BE2C (cell line): ENCODE measurements around the gene KRTAP1-1.

Experiments
- DNase-seq: peaks from one replicate; pipeline ENCODE4 v3.0.0-alpha.2; 2020
- H3K27me3 ChIP-seq: fragments of 250-450 bp; sonication (Bioruptor Pico); 2 replicates; pipeline ENCODE4 v1.5.1; 2020; ENCODE audit warnings: mild to moderate bottlenecking
- H3K36me3 ChIP-seq: fragments of 250-450 bp; sonication (Bioruptor Pico); 2 replicates; pipeline ENCODE4 v1.5.1; 2020; ENCODE audit warnings: mild to moderate bottlenecking
- H3K4me1 ChIP-seq: fragments of 250-450 bp; sonication (Bioruptor Pico); 2 replicates; pipeline ENCODE4 v1.5.1; 2020
- H3K4me3 ChIP-seq: 2 replicates; pipeline ENCODE4 v1.5.1; 2011; ENCODE audit warnings: low read depth, low read length
- H3K9me3 ChIP-seq: fragments of 250-450 bp; sonication (Bioruptor Pico); 2 replicates; pipeline ENCODE4 v1.5.1; 2020
- TF ChIP-seq, protein P1 (sequence below): IDR thresholded peaks from 2 replicates; pipeline ENCODE4 v1.5.1; 2012; ENCODE audit warnings: mild to moderate bottlenecking, low read depth, low read length

Gene KRTAP1-1

GRCh38 chr17:40993839-40994238, 47.4 kb downstream of the KRTAP1-1 start, which contains the start of gene KRTAP3-3:
Gene KRTAP3-3, minus strand, starts transcription at chr17:40994164. Its CDS starts 67 bp downstream, at chr17:40994097.
- no peaks in the 10 kb centered on the region for H3K36me3 ChIP-seq

DNA sequence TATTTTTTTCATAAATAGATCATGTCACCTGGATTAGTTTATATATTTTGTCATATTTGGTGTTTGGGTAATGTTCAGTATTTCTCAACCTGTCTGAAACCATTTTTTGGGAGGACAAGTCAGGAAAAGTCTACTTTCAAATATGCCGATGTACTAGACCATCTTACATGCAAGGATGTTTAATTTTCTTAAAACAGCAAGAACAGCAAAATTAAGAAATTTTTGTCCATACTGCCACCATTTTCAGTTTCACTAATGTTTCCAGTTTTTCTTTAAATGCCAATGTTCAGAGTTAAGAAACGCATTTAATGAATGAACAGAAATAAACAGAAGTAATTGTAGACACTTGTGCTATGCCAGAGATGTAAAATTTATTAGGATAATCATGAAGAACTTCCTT, 48.2 kb downstream of the KRTAP1-1 start:
- no peak for DNase-seq
- no peak overlapping the region for H3K4me3 ChIP-seq
- H3K4me1 ChIP-seq, result no peaks in the 10 kb centered on the region
- H3K36me3 ChIP-seq, result no peaks in the 10 kb centered on the region
- TF ChIP-seq, protein P1, sequence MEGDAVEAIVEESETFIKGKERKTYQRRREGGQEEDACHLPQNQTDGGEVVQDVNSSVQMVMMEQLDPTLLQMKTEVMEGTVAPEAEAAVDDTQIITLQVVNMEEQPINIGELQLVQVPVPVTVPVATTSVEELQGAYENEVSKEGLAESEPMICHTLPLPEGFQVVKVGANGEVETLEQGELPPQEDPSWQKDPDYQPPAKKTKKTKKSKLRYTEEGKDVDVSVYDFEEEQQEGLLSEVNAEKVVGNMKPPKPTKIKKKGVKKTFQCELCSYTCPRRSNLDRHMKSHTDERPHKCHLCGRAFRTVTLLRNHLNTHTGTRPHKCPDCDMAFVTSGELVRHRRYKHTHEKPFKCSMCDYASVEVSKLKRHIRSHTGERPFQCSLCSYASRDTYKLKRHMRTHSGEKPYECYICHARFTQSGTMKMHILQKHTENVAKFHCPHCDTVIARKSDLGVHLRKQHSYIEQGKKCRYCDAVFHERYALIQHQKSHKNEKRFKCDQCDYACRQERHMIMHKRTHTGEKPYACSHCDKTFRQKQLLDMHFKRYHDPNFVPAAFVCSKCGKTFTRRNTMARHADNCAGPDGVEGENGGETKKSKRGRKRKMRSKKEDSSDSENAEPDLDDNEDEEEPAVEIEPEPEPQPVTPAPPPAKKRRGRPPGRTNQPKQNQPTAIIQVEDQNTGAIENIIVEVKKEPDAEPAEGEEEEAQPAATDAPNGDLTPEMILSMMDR, result no peak
- H3K27me3 ChIP-seq, result peaks cover 22% of the 10 kb centered on the region
- H3K9me3 ChIP-seq, result no peaks in the 10 kb centered on the region

More at GRCh38 chr17:40993839-40994238, 47.4 kb downstream of the KRTAP1-1 start, which contains the start of gene KRTAP3-3:
- H3K4me1 ChIP-seq, result no peaks in the 10 kb centered on the region
- no peaks in the 10 kb centered on the region for H3K9me3 ChIP-seq
- H3K27me3 ChIP-seq, result peaks cover 28% of the 10 kb centered on the region
- TF ChIP-seq, protein P1, result no peak
- no peak for DNase-seq
- H3K4me3 ChIP-seq, result no peak within 1 kb of the TSS

DNA sequence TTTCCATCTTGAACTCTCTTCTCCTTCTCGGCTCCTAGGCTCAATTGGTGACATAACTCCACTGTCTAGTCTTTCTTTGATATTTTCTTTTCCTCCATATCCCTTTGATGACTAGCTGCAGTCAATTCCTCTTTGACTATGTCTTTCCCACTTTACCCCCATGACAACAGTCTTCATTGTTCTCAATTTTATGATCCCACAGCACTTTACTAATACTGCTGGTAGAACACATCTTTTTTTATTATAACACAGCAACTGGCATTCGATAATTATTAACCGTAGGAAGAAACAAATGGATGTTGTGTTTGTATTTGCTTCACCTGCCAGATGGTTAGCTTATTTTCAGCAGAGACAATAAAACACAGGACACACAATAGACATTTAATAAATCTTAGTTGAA, 48.6 kb downstream of the KRTAP1-1 start:
- Histone ChIP-seq H3K4me1 (no peaks in the 10 kb centered on the region), H3K4me3 (no peak overlapping the region), H3K36me3 (no peaks in the 10 kb centered on the region), H3K27me3 (peaks cover 21% of the 10 kb centered on the region), H3K9me3 (no peaks in the 10 kb centered on the region)
- no peak for DNase-seq
- TF ChIP-seq, protein P1, result no peak
